Transverse colon (tissue), 4 donors: ENCODE data around the gene LYPD4.

Experiments used
- EP300 ChIP-seq: sonication (generic); formaldehyde crosslinking; IDR thresholded peaks from one replicate; pipeline ENCODE4 v1.6.1; 2017; ENCODE audit warnings: antibody characterized with exemption, low read depth
- POLR2A ChIP-seq: fragments of 450-650 bp; IDR thresholded peaks from one replicate; pipeline ENCODE4 v1.6.1; 2016; ENCODE audit warnings: antibody characterized with exemption, mild to moderate bottlenecking, moderate library complexity
- POLR2AphosphoS5 ChIP-seq, 3 donors: sonication (generic); formaldehyde crosslinking; IDR thresholded peaks; one replicate each; pipeline ENCODE4 v1.6.1; 2016; ENCODE audit warnings: antibody characterized with exemption in 3 of 3
- TF ChIP-seq, protein P1 (sequence below), 5 experiments: fragments of 200-600 bp in 3 of 5; fragments of 450-650 bp in 2 of 5; sonication (generic) in 3 of 5; IDR thresholded peaks; 1 replicate in 2 of 5; 2 replicates in 3 of 5; pipeline ENCODE4 v1.5.1; 2016 to 2017; ENCODE audit warnings: antibody characterized with exemption in 5 of 5, inconsistent platforms in 3 of 5, mild to moderate bottlenecking in 2 of 5, moderate library complexity in 1 of 5

DNA sequence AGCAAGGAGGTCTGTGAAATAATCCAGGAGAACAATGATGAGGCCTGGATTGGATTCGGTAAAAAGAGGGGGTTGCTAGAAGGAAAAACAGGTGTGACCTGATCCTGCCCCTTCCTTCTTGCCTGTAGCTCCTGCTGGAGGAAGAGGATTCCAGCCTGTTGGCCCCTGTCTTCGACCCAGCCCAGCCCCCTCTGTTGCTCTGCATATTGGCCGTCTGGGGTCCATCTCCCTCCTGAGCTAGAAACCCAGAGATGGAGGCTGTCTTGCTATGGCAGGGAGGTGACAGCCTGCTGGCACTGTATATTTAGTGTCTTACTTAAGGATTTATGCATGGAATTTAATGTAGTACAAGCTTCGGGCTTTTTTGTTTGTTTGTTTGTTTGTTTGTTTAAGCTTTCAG, 7.0 kb upstream of the LYPD4 start:
- TF ChIP-seq, protein P1, sequence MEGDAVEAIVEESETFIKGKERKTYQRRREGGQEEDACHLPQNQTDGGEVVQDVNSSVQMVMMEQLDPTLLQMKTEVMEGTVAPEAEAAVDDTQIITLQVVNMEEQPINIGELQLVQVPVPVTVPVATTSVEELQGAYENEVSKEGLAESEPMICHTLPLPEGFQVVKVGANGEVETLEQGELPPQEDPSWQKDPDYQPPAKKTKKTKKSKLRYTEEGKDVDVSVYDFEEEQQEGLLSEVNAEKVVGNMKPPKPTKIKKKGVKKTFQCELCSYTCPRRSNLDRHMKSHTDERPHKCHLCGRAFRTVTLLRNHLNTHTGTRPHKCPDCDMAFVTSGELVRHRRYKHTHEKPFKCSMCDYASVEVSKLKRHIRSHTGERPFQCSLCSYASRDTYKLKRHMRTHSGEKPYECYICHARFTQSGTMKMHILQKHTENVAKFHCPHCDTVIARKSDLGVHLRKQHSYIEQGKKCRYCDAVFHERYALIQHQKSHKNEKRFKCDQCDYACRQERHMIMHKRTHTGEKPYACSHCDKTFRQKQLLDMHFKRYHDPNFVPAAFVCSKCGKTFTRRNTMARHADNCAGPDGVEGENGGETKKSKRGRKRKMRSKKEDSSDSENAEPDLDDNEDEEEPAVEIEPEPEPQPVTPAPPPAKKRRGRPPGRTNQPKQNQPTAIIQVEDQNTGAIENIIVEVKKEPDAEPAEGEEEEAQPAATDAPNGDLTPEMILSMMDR (IDR thresholded peaks at IDR 0.05), result no peak
- TF ChIP-seq POLR2A (no peak), POLR2AphosphoS5 (IDR thresholded peaks at IDR 0.05) (no peak), EP300 (no peak)
